ENCODE data around the gene ATP10B. TPM values are rescaled to one million over a fixed set of nuclear protein-coding genes. Genes with fewer than 3 reads are reported as not detected.

ATP10B gene
- polyA plus RNA-seq, 1 of the 3 experiments (the other 2 are of a cell fraction): not detected

DNA sequence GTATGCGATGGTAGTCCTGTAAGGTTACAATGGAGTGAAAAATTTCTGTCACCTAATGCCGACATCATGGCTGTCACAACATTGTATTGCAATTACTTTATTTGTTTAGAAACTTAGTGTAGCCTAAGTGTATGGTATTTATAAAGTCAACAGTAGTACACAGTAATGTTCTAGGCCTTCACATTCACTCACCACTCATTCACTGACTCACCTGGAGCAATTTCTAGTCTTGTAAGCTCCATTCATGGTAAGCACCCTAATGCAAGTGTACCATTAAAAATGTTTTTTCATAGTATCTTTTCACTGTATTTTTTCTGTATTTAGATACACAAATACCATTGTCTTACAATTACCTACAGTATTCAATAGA is 58.5 kb downstream of the ATP10B start:
- H3K9ac ChIP-seq: no peak overlapping the region
- H3K27me3 ChIP-seq (ENCODE audit: insufficient read depth): no peaks in the 10 kb centered on the region
- no peak overlapping the region for H3K4me2 ChIP-seq
- no peaks in the 10 kb centered on the region for H3K4me1 ChIP-seq (ENCODE audit: control insufficient read depth in 1 of 2, insufficient read depth in 2 of 2, low read depth in 1 of 2, low read length in 1 of 2)
- no peaks in the 10 kb centered on the region for H3F3A ChIP-seq (replicated peaks; ENCODE audit: insufficient read depth)
- no peak overlapping the region for H3K27ac ChIP-seq (ENCODE audit: low read depth in 2 of 2, low read length in 1 of 2)
- ChIA-PET POLR2A (no interaction called here), CTCF (no interaction called here)
- H3K9me2 ChIP-seq: no peaks in the 10 kb centered on the region
- H3K4me3 ChIP-seq (ENCODE audit: low read depth in 2 of 2, low read length in 1 of 2): no peak overlapping the region
- TF ChIP-seq RFX5 (IDR thresholded peaks at IDR 0.05; ENCODE audit: low read length) (no peak), FOSL2 (IDR thresholded peaks at IDR 0.05; ENCODE audit: borderline replicate concordance, low read depth) (no peak), TCF12 (IDR thresholded peaks at IDR 0.05) (no peak), MEF2A (IDR thresholded peaks at IDR 0.05; ENCODE audit: borderline replicate concordance, low read depth) (no peak), FOXJ3 (CRISPR knock-in tag; IDR thresholded peaks at IDR 0.05) (no peak), NRF1 (IDR thresholded peaks at IDR 0.05; ENCODE audit: low read depth, low read length) (no peak), EP300 (IDR thresholded peaks at IDR 0.05; ENCODE audit: borderline replicate concordance in 1 of 2, low read depth in 1 of 2, low read length in 1 of 2) (no peak), ELF1 (IDR thresholded peaks at IDR 0.05) (no peak), TAF1 (IDR thresholded peaks at IDR 0.05; ENCODE audit: borderline replicate concordance, low read depth, low read length) (no peak), CHD2 (IDR thresholded peaks at IDR 0.05; ENCODE audit: low read length, partially characterized antibody) (no peak)
- TF ChIP-seq, protein P1, sequence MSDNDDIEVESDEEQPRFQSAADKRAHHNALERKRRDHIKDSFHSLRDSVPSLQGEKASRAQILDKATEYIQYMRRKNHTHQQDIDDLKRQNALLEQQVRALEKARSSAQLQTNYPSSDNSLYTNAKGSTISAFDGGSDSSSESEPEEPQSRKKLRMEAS (IDR thresholded peaks at IDR 0.05; ENCODE audit: low read depth): no peak
- TF ChIP-seq, protein P2, sequence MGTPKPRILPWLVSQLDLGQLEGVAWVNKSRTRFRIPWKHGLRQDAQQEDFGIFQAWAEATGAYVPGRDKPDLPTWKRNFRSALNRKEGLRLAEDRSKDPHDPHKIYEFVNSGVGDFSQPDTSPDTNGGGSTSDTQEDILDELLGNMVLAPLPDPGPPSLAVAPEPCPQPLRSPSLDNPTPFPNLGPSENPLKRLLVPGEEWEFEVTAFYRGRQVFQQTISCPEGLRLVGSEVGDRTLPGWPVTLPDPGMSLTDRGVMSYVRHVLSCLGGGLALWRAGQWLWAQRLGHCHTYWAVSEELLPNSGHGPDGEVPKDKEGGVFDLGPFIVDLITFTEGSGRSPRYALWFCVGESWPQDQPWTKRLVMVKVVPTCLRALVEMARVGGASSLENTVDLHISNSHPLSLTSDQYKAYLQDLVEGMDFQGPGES (IDR thresholded peaks at IDR 0.05; ENCODE audit: low read depth, low read length): no peak
- TF ChIP-seq, protein P3, sequence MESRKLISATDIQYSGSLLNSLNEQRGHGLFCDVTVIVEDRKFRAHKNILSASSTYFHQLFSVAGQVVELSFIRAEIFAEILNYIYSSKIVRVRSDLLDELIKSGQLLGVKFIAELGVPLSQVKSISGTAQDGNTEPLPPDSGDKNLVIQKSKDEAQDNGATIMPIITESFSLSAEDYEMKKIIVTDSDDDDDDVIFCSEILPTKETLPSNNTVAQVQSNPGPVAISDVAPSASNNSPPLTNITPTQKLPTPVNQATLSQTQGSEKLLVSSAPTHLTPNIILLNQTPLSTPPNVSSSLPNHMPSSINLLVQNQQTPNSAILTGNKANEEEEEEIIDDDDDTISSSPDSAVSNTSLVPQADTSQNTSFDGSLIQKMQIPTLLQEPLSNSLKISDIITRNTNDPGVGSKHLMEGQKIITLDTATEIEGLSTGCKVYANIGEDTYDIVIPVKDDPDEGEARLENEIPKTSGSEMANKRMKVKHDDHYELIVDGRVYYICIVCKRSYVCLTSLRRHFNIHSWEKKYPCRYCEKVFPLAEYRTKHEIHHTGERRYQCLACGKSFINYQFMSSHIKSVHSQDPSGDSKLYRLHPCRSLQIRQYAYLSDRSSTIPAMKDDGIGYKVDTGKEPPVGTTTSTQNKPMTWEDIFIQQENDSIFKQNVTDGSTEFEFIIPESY (IDR thresholded peaks at IDR 0.05; ENCODE audit: borderline replicate concordance, low read depth): no peak
- H2AFZ ChIP-seq (ENCODE audit: low read depth): no peak overlapping the region
- no peak for DNase-seq
- WGBS (ENCODE audit: low lambda C conversion rate): 54% methylated on average over 2 of the region's 2 CpGs
- H3K9me3 ChIP-seq: no peaks in the 10 kb centered on the region
- no peaks in the 10 kb centered on the region for H3K79me2 ChIP-seq (ENCODE audit: insufficient read depth)
- H3K36me3 ChIP-seq (replicated peaks in 1 of 2; ENCODE audit: control insufficient read depth in 1 of 2, insufficient read depth in 2 of 2, low read length in 1 of 2): no peaks in the 10 kb centered on the region
- no peaks in the 10 kb centered on the region for H4K20me1 ChIP-seq (ENCODE audit: insufficient read depth)

DNA sequence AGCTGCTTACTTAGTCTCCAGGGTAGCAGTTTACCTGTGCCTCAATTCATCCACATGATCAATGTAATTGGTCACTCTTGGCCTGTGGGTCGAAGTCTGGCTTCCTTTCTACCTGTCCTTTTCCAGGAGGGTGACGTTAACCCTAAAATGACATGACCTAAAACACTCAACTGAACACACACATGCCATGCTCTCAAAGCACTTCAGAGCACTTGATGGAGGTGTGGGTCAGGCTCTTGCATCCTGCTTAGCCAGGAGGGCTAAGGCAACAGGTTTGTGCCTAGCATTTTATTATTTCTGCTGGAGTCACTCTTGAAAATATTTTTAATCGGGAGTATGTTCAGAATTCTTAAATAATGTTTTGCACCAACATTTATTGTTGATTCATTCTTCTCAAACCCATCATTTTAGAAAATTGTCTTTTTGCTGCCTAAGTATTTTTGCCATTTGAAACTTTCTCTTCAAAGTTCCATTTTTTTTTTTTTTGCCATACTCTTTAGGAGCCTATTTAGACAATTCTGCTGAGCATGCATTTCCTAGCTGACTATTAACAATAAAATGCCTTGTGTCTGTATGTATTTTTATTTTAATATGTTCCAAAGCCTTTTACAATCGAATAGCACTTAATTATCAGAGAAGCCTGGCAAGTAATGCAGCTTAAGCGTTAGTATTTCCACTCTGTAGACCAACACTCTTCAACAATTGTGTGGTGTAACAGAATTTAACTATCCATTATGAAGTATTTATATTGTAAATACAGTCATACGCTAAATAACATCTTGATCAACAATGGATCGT is 59.1 kb downstream of the ATP10B start:
- no peaks in the 10 kb centered on the region for H3K79me2 ChIP-seq (ENCODE audit: insufficient read depth)
- no peak overlapping the region for H3K4me2 ChIP-seq
- no peaks in the 10 kb centered on the region for H3K36me3 ChIP-seq (replicated peaks in 1 of 2; ENCODE audit: control insufficient read depth in 1 of 2, insufficient read depth in 2 of 2, low read length in 1 of 2)
- 16% methylated on average over 7 of the region's 7 CpGs for WGBS (ENCODE audit: low lambda C conversion rate)
- H3K9ac ChIP-seq: no peak overlapping the region
- H3K9me3 ChIP-seq: no peaks in the 10 kb centered on the region
- POLR2A ChIA-PET: no interaction called here
- no peaks in the 10 kb centered on the region for H3K27me3 ChIP-seq (ENCODE audit: insufficient read depth)
- no peaks in the 10 kb centered on the region for H3K4me1 ChIP-seq (ENCODE audit: control insufficient read depth in 1 of 2, insufficient read depth in 2 of 2, low read depth in 1 of 2, low read length in 1 of 2)
- no peaks in the 10 kb centered on the region for H3K9me2 ChIP-seq
- H3K4me3 ChIP-seq (ENCODE audit: low read depth in 2 of 2, low read length in 1 of 2): no peak overlapping the region
- H3K27ac ChIP-seq (ENCODE audit: low read depth in 2 of 2, low read length in 1 of 2): no peak overlapping the region
- no peak overlapping the region for H2AFZ ChIP-seq (ENCODE audit: low read depth)
- H3F3A ChIP-seq (replicated peaks; ENCODE audit: insufficient read depth): no peaks in the 10 kb centered on the region
- H4K20me1 ChIP-seq (ENCODE audit: insufficient read depth): no peaks in the 10 kb centered on the region
- CTCF ChIA-PET: no interaction called here
- DNase-seq: no peak
- TF ChIP-seq MEF2A (IDR thresholded peaks at IDR 0.05; ENCODE audit: borderline replicate concordance, low read depth) (no peak), ELF1 (IDR thresholded peaks at IDR 0.05) (no peak), SMC3 (IDR thresholded peaks at IDR 0.05; ENCODE audit: low read depth, low read length) (no peak), JUND (IDR thresholded peaks at IDR 0.05) (no peak), GATA2 (CRISPR knock-in tag; IDR thresholded peaks at IDR 0.05) (no peak), RXRA (IDR thresholded peaks at IDR 0.05; ENCODE audit: borderline replicate concordance, low read depth) (no peak), CHD2 (IDR thresholded peaks at IDR 0.05; ENCODE audit: low read length, partially characterized antibody) (no peak), POLR2AphosphoS5 (IDR thresholded peaks at IDR 0.05; ENCODE audit: low read depth, low read length) (no peak), TCF12 (IDR thresholded peaks at IDR 0.05) (no peak), TEAD4 (IDR thresholded peaks at IDR 0.05; ENCODE audit: borderline replicate concordance, insufficient read depth) (no peak), NRF1 (IDR thresholded peaks at IDR 0.05; ENCODE audit: low read depth, low read length) (no peak)
- TF ChIP-seq, protein P4, sequence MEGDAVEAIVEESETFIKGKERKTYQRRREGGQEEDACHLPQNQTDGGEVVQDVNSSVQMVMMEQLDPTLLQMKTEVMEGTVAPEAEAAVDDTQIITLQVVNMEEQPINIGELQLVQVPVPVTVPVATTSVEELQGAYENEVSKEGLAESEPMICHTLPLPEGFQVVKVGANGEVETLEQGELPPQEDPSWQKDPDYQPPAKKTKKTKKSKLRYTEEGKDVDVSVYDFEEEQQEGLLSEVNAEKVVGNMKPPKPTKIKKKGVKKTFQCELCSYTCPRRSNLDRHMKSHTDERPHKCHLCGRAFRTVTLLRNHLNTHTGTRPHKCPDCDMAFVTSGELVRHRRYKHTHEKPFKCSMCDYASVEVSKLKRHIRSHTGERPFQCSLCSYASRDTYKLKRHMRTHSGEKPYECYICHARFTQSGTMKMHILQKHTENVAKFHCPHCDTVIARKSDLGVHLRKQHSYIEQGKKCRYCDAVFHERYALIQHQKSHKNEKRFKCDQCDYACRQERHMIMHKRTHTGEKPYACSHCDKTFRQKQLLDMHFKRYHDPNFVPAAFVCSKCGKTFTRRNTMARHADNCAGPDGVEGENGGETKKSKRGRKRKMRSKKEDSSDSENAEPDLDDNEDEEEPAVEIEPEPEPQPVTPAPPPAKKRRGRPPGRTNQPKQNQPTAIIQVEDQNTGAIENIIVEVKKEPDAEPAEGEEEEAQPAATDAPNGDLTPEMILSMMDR (IDR thresholded peaks at IDR 0.05): no peak
- TF ChIP-seq, protein P5, sequence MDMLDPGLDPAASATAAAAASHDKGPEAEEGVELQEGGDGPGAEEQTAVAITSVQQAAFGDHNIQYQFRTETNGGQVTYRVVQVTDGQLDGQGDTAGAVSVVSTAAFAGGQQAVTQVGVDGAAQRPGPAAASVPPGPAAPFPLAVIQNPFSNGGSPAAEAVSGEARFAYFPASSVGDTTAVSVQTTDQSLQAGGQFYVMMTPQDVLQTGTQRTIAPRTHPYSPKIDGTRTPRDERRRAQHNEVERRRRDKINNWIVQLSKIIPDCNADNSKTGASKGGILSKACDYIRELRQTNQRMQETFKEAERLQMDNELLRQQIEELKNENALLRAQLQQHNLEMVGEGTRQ (IDR thresholded peaks at IDR 0.05; ENCODE audit: borderline replicate concordance, low read depth, low read length): no peak

Measured in SK-N-SH (cell line).